Neural progenitor cell (in vitro differentiated cells): Measurements from ENCODE around the gene FBN3. TPM values are rescaled to one million over a fixed set of nuclear protein-coding genes. Genes with fewer than 3 reads are reported as not detected.

Source experiments
- DNase-seq: peaks from one replicate; pipeline ENCODE4 v3.0.0-alpha.2; 2016; ENCODE audit warnings: low spot score
- H2AFZ ChIP-seq: fragments of 200-600 bp; sonication (generic); replicated peaks from 2 replicates; pipeline ENCODE4 v1.6.1; 2016; ENCODE audit warnings: antibody characterized with exemption
- H3F3A ChIP-seq: fragments of 200-600 bp; sonication (generic); 2 replicates; pipeline ENCODE4 v1.6.1; 2016; ENCODE audit warnings: antibody characterized with exemption, low read depth
- H3K27ac ChIP-seq: fragments of 200-600 bp; sonication (generic); 2 replicates; pipeline ENCODE4 v1.5.1; 2016; ENCODE audit warnings: mild to moderate bottlenecking
- H3K27me3 ChIP-seq: fragments of 200-600 bp; sonication (generic); 2 replicates; pipeline ENCODE4 v1.6.1; 2016; ENCODE audit warnings: mild to moderate bottlenecking, moderate library complexity
- H3K36me3 ChIP-seq: fragments of 200-600 bp; sonication (generic); 2 replicates; pipeline ENCODE4 v1.5.1; 2016
- H3K4me1 ChIP-seq: fragments of 200-600 bp; sonication (generic); 2 replicates; pipeline ENCODE4 v1.6.1; 2016; ENCODE audit warnings: mixed run types
- H3K4me2 ChIP-seq: fragments of 200-600 bp; sonication (generic); 2 replicates; pipeline ENCODE4 v1.6.1; 2016
- H3K4me3 ChIP-seq: fragments of 200-600 bp; sonication (generic); 2 replicates; pipeline ENCODE4 v1.5.1; 2016
- H3K79me2 ChIP-seq: fragments of 200-600 bp; sonication (generic); 2 replicates; pipeline ENCODE4 v1.6.1; 2016; ENCODE audit warnings: low read depth
- H3K9ac ChIP-seq: fragments of 200-600 bp; sonication (generic); 2 replicates; pipeline ENCODE4 v1.6.1; 2016
- H3K9me3 ChIP-seq: fragments of 200-600 bp; sonication (generic); 2 replicates; pipeline ENCODE4 v1.5.1; 2016; ENCODE audit warnings: low read depth
- H4K20me1 ChIP-seq: fragments of 200-600 bp; sonication (generic); 2 replicates; pipeline ENCODE4 v1.6.1; 2016; ENCODE audit warnings: low read depth
- H3K27ac Mint-ChIP-seq: 3 replicates; pipeline ENCODE4 v1.8.0; 2021; ENCODE audit warnings: mixed read lengths
- H3K27me3 Mint-ChIP-seq: 2 replicates; pipeline ENCODE4 v1.8.0; 2022; ENCODE audit warnings: low read depth, mild to moderate bottlenecking, inconsistent platforms, moderate library complexity, mixed read lengths; ENCODE audit not compliant: insufficient read depth
- H3K36me3 Mint-ChIP-seq: 3 replicates; pipeline ENCODE4 v1.8.0; 2021; ENCODE audit warnings: mixed read lengths
- H3K4me1 Mint-ChIP-seq: 3 replicates; pipeline ENCODE4 v1.8.0; 2021; ENCODE audit warnings: mixed read lengths
- H3K4me3 Mint-ChIP-seq: 3 replicates; pipeline ENCODE4 v1.8.0; 2021; ENCODE audit warnings: mild to moderate bottlenecking, moderate library complexity, mixed read lengths
- H3K9me3 Mint-ChIP-seq: 3 replicates; pipeline ENCODE4 v1.8.0; 2020; ENCODE audit warnings: mixed read lengths
- EZH2 ChIP-seq: fragments of 200-600 bp; sonication (generic); IDR thresholded peaks from 2 replicates; pipeline ENCODE4 v1.6.1; 2017; ENCODE audit warnings: antibody characterized with exemption, mild to moderate bottlenecking, moderate library complexity
- EZH2phosphoT487 ChIP-seq: fragments of 200-600 bp; sonication (generic); IDR thresholded peaks from 2 replicates; pipeline ENCODE4 v1.6.1; 2017; ENCODE audit warnings: antibody characterized with exemption
- total RNA-seq: library from RNA; depleted of rRNA; stranded (reverse); fragments of >200 nt; gene quantifications from 2 replicates; pipeline ENCODE4 v1.2.3, GENCODE V29; 2015; ENCODE audit warnings: low replicate concordance
- TF ChIP-seq, protein P1 (sequence below): fragments of 200-600 bp; sonication (generic); IDR thresholded peaks from 2 replicates; pipeline ENCODE4 v1.5.1; 2017; ENCODE audit warnings: antibody characterized with exemption, mild to moderate bottlenecking

The FBN3 gene
- total RNA-seq, 1 donor from 2014 or later, result 23.0 TPM

DNA sequence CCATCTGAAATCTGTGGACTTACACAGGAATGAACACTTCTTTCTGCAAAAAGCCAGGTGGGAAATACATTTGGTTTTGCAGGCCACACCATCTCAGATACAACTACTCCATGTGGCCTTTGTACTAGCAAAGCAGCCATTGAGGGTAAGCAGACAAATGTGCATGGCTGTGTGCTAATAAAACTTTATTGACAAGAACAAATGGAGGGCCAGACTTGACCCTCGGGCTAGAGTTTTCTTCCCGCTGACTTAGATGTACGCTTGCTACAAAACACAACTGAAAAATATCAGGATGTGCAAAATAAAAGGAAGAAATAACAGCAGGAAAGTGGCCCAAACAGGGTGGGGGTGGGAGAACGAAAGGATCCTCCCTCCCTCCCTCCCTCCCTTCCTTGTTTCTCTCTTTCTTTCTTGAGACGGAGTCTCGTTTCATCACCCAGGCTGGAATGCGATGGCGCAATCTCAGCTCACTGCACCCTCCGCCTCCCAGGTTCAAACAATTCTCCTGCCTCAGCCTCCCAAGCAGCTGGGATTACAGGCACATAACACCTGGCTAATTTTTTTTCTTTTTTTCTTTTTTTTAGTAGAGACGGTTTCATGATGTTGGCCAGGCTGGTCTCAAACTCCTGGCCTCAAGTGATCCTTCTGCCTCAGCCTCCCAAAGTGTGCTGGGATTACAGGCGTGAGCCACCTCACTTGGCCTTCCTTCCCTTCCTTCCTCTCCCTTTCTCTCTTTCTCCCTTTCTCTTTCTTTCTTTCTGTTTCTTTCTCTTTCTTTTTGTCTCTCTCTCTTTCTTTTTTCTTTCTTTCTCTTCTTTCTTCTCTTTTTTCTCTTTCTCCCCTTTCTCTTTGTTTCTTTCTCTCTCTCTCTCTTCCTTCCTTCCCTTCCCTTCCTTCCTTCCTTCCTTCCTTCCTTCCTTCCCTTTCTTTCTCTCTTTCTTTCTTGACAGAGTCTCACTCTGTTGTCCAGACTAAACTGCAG lies 67.5 kb downstream of the FBN3 start:
- Histone ChIP-seq H3K9ac (no peak overlapping the region), H3K4me2 (no peak overlapping the region), H3K79me2 (no peaks in the 10 kb centered on the region), H3K4me3 (no peak overlapping the region), H3K36me3 (no peaks in the 10 kb centered on the region), H3F3A (no peaks in the 10 kb centered on the region), H3K4me1 (peaks cover 8% of the 10 kb centered on the region), H4K20me1 (no peaks in the 10 kb centered on the region), H3K27me3 (no peaks in the 10 kb centered on the region), H3K9me3 (no peaks in the 10 kb centered on the region), H3K27ac (no peak overlapping the region), H2AFZ (no peak overlapping the region)
- Mint-ChIP-seq H3K9me3 (no peaks in the 10 kb centered on the region), H3K36me3 (peaks cover 3% of the 10 kb centered on the region), H3K4me1 (peaks cover 12% of the 10 kb centered on the region), H3K27me3 (peaks cover 8% of the 10 kb centered on the region), H3K4me3 (no peak overlapping the region), H3K27ac (no peak overlapping the region)
- DNase-seq, result no peak
- no peak for TF ChIP-seq EZH2

DNA sequence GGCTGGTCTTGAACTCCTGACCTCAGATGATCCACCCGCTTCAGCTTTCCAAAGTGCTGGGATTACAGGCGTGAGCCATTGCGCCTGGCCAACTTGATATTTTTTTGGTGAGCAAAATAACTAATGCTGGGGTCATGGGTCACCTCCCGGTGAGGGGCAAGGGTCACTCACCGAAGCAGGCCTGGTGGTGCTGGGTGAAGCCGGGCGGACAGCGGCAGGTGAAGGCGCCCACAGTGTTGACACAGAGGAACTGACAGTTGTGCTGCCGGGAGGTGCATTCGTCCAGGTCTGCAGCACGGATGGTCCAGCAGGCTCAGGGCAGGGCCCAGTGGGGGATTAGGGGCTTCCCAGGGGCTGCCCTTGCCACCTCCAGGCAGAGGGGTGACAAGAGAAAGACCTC lies 68.6 kb downstream of the FBN3 start:
- DNase-seq, result no peak
- no peak overlapping the region for H3K4me2 ChIP-seq

DNA sequence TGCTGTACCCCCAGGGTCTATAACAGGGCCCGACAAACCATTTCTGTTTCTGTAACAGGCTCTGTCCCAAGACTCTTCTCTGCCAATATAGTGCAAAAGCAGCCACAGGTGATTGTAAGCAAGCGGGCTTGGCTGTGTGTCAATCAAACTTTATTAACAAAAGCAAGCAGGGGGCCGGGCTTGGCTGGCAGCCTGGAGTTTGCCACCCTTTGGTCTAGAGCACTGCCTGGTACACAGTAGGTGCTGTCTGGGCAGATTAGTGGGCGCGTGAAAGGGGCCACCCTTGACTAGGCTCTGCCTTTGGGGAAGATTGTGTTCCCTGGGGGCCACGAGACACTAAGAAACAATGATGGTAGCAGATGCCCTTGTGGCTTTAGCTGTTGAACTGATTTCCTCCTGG lies 69.4 kb downstream of the FBN3 start:
- Histone ChIP-seq H3K79me2 (no peaks in the 10 kb centered on the region), H3K27me3 (no peaks in the 10 kb centered on the region), H3F3A (no peaks in the 10 kb centered on the region), H4K20me1 (no peaks in the 10 kb centered on the region), H2AFZ (no peak overlapping the region), H3K27ac (no peak overlapping the region), H3K9me3 (no peaks in the 10 kb centered on the region), H3K4me1 (no peaks in the 10 kb centered on the region), H3K36me3 (no peaks in the 10 kb centered on the region), H3K9ac (no peak overlapping the region), H3K4me2 (no peak overlapping the region), H3K4me3 (no peak overlapping the region)
- Mint-ChIP-seq H3K4me3 (no peak overlapping the region), H3K27me3 (peaks cover 10% of the 10 kb centered on the region), H3K4me1 (peaks cover 15% of the 10 kb centered on the region), H3K9me3 (no peaks in the 10 kb centered on the region), H3K36me3 (peaks cover 10% of the 10 kb centered on the region), H3K27ac (no peak overlapping the region)
- TF ChIP-seq, protein P1, sequence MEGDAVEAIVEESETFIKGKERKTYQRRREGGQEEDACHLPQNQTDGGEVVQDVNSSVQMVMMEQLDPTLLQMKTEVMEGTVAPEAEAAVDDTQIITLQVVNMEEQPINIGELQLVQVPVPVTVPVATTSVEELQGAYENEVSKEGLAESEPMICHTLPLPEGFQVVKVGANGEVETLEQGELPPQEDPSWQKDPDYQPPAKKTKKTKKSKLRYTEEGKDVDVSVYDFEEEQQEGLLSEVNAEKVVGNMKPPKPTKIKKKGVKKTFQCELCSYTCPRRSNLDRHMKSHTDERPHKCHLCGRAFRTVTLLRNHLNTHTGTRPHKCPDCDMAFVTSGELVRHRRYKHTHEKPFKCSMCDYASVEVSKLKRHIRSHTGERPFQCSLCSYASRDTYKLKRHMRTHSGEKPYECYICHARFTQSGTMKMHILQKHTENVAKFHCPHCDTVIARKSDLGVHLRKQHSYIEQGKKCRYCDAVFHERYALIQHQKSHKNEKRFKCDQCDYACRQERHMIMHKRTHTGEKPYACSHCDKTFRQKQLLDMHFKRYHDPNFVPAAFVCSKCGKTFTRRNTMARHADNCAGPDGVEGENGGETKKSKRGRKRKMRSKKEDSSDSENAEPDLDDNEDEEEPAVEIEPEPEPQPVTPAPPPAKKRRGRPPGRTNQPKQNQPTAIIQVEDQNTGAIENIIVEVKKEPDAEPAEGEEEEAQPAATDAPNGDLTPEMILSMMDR, result no peak
- no peak for TF ChIP-seq EZH2phosphoT487
- TF ChIP-seq EZH2, result no peak
- no peak for DNase-seq

More for the DNA sequence above, 68.6 kb downstream of the FBN3 start:
- H3K9me3 Mint-ChIP-seq, result no peaks in the 10 kb centered on the region
- no peaks in the 10 kb centered on the region for H3K9me3 ChIP-seq
- no peak overlapping the region for H3K4me3 Mint-ChIP-seq
- no peak overlapping the region for H3K27ac ChIP-seq
- no peaks in the 10 kb centered on the region for H4K20me1 ChIP-seq
- H3K4me1 Mint-ChIP-seq, result peaks cover 15% of the 10 kb centered on the region
- H2AFZ ChIP-seq, result no peak overlapping the region
- peaks cover 5% of the 10 kb centered on the region for H3K36me3 Mint-ChIP-seq
- H3K27me3 ChIP-seq, result no peaks in the 10 kb centered on the region
- H3K4me3 ChIP-seq, result no peak overlapping the region
- H3K4me1 ChIP-seq, result peaks cover 6% of the 10 kb centered on the region
- H3F3A ChIP-seq, result no peaks in the 10 kb centered on the region
- no peak overlapping the region for H3K9ac ChIP-seq
- H3K27ac Mint-ChIP-seq, result no peak overlapping the region
- H3K79me2 ChIP-seq, result no peaks in the 10 kb centered on the region
- H3K27me3 Mint-ChIP-seq, result peaks cover 10% of the 10 kb centered on the region
- H3K36me3 ChIP-seq, result no peaks in the 10 kb centered on the region
- no peak for TF ChIP-seq EZH2phosphoT487
- TF ChIP-seq EZH2, result no peak
- TF ChIP-seq, protein P1, result no peak
